Breast epithelium (tissue), 3 donors: ENCODE measurements around the gene HECTD2.

Experiments
- CTCF ChIP-seq, 3 donors: fragments of 450-650 bp; IDR thresholded peaks; one replicate each; pipeline ENCODE4 v1.5.1; 2016 to 2017; ENCODE audit warnings: antibody characterized with exemption in 3 of 3, mild to moderate bottlenecking in 3 of 3, moderate library complexity in 3 of 3
- POLR2AphosphoS5 ChIP-seq, 3 donors: sonication (generic); formaldehyde crosslinking; IDR thresholded peaks; one replicate each; pipeline ENCODE4 v1.6.1; 2017; ENCODE audit warnings: antibody characterized with exemption in 3 of 3

- TF ChIP-seq CTCF (IDR thresholded peaks at IDR 0.05) (no peak), POLR2AphosphoS5 (IDR thresholded peaks at IDR 0.05) (no peak)
Measured at GRCh38 chr10:91366704-91367103, 43.4 kb upstream of the HECTD2 start.
